ENCODE data around the gene TRIM47.

Gene TRIM47

GRCh38 chr17:75846692-75847613 lies 31.4 kb downstream of the TRIM47 start:
- DNase-seq (ENCODE audit: low spot score), result no peak

GRCh38 chr17:75845933-75846691 lies 32.3 kb downstream of the TRIM47 start:
- no peak for DNase-seq (ENCODE audit: low spot score)

GRCh38 chr17:75845058-75845711 lies 33.2 kb downstream of the TRIM47 start:
- DNase-seq (ENCODE audit: low spot score), result peak; percentile 67

- DNase-seq (ENCODE audit: low spot score), result no peak
Observed at GRCh38 chr17:75844530-75845057, 33.8 kb downstream of the TRIM47 start.

GRCh38 chr17:75843577-75844529 lies 34.5 kb downstream of the TRIM47 start, which contains the start of gene UNC13D:
TSS of gene UNC13D (minus strand) at chr17:75844404. CDS start at chr17:75844337, 67 bp downstream.
- DNase-seq (ENCODE audit: low spot score), result no peak

- no peak for DNase-seq (ENCODE audit: low spot score)
Observed at GRCh38 chr17:75842963-75843576, 35.3 kb downstream of the TRIM47 start.

GRCh38 chr17:75842411-75842810 lies 36.0 kb downstream of the TRIM47 start:
- no peak for DNase-seq (ENCODE audit: low spot score)

GRCh38 chr17:75840799-75841164 lies 37.6 kb downstream of the TRIM47 start:
- DNase-seq (ENCODE audit: low spot score), result no peak

- no peak for DNase-seq (ENCODE audit: low spot score)
Observed at GRCh38 chr17:75839942-75840798, 38.2 kb downstream of the TRIM47 start.

GRCh38 chr17:75838410-75838809 lies 40.0 kb downstream of the TRIM47 start:
- DNase-seq (ENCODE audit: low spot score), result no peak

- no peak for DNase-seq (ENCODE audit: low spot score)
Observed at GRCh38 chr17:75837899-75838298, 40.5 kb downstream of the TRIM47 start.

- no peak for DNase-seq (ENCODE audit: low spot score)
Observed at GRCh38 chr17:75836605-75837004, 41.8 kb downstream of the TRIM47 start.

GRCh38 chr17:75835654-75835987 lies 42.8 kb downstream of the TRIM47 start:
- no peak for DNase-seq (ENCODE audit: low spot score)

- DNase-seq (ENCODE audit: low spot score), result no peak
Observed at GRCh38 chr17:75834928-75835653, 43.3 kb downstream of the TRIM47 start.

- DNase-seq (ENCODE audit: low spot score), result peak; percentile 64
Observed at GRCh38 chr17:75834279-75834920, 44.0 kb downstream of the TRIM47 start.

GRCh38 chr17:75832652-75833400 lies 45.6 kb downstream of the TRIM47 start:
- DNase-seq (ENCODE audit: low spot score), result no peak

GRCh38 chr17:75832164-75832651 lies 46.2 kb downstream of the TRIM47 start:
- no peak for DNase-seq (ENCODE audit: low spot score)

All from putamen (tissue), 1 donor.